ENCODE results near the gene UCP2.

GRCh38 chr11:74019104-74019738 lies 36.6 kb upstream of the UCP2 start:
- TF ChIP-seq CTCF (IDR thresholded peaks at IDR 0.05) = no peak
- no peak for TF ChIP-seq POLR2A (IDR thresholded peaks at IDR 0.05)
- TF ChIP-seq POLR2AphosphoS5 (IDR thresholded peaks at IDR 0.05; ENCODE audit: insufficient read depth in 1 of 2, low read depth in 1 of 2) = no peak
